Colon (tissue), 2 donors: ENCODE measurements around the gene SLX9.

Experiments used
- FAIRE-seq: peaks from 2 replicates; lab custom pipeline; 2012; peaks lifted over from hg19 to GRCh38; lab: Jason Lieb, UNC
- donor health status: control.
- donor health status: control.

SLX9 gene, protein sequence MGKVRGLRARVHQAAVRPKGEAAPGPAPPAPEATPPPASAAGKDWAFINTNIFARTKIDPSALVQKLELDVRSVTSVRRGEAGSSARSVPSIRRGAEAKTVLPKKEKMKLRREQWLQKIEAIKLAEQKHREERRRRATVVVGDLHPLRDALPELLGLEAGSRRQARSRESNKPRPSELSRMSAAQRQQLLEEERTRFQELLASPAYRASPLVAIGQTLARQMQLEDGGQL

DNA sequence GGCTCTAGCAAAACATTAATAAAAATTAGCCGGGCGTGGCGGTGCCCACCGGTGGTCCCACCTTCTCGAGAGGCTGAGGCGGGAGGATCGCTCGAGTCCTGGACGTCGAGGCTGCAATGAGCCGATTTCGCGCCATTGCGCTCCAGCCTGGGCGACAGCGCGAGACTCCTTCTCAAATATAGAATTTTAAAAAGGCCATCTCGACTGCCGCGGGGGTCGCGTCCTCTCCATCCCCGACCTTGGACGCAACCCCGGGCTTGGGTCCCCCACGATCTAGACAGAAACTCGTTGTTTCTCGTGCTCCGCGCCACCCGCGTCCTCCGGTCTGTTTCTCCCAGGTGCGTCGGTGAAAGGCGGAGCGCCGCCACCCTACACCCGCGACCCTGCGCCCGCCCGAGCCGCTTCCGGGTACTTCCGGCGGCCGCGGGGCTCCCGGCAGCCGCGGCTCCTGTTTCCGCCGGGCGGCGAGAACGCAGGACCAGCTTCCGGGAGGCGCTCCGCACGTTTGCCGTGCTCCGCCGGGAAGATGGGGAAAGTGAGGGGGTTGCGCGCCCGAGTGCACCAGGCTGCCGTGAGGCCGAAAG, at the start of gene SLX9:
Gene SLX9 (plus strand): TSS at position 498 of the 584 bp plus-strand sequence. CDS start 29 bp downstream, at position 527.
- FAIRE-seq, result no peak

DNA sequence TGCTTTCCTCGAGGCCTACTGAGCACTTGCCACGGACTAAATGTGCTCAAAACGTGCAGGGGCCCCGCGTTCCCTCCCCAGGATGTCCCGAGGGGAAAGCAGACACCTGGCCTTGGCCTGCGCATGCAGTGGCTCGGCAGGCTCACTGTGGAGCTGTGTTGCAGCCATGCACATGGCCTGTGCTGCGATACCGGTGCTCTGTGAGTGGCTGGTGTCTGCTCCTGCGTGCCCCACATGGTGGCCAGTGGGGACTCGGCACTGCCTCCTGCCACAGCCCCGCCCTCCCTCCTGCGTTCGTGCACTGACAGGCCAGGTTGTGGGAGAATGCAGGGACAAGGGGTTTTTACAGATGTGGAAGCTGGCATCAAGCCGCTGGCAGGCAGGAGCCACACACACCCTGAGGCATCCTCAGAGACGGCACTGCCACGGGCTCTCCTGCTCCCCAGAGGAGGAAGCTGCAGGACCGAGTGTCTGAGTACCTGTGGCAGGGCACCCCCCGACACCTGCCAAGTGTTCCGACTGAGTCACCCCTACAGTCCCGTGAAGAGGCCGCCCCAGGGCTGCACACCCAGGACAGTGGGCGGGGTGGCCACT, 49.4 kb upstream of the SLX9 start:
- no peak for FAIRE-seq

DNA sequence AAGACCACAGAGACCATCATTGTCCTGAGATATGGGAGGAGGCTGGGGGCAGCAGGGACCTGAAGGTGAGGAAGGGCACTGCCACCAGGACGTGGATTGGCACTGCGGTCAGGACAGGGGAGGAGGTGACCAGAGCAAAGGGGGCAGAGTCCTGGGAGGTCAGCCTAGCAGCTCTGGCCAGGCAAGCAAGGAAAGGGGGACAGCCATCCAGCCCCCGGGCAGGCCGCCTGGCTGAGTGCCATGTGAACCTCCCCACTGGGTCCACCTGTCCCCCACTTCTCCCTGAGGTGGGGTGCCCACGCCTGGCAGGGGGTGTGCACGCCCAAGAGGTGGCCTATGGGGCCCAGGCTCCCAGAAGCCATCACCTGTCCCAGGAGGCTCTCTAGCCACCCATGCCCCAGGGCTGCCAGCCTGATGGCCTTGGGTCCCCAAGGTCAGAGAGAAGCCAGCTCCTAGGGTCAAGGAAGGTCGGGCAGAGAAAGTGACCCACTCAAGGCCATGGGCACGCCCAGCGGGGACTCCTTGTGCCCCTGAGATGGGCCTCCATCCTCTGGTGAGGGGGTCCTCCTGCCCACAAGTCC, 48.8 kb upstream of the SLX9 start:
- FAIRE-seq, result no peak

DNA sequence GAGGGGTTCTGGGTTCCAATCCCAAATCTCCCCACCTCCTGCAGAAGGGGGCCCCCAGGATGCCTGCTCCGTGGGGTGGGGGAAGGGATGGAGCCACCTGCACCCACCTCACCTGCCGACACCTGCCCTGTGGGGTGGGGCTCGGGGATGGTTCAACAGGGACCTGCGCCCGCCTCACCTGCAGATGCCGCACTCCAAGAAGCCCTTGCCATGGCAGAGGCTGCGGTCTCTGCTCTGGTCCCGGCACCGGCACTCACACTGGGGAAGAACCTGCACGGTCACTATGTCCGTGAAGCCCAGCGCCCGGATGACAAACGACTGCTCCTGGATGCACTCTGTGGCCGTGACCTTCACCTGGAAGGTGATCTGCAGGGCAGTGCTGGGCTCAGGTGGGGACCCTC, 48.2 kb upstream of the SLX9 start:
- no peak for FAIRE-seq

DNA sequence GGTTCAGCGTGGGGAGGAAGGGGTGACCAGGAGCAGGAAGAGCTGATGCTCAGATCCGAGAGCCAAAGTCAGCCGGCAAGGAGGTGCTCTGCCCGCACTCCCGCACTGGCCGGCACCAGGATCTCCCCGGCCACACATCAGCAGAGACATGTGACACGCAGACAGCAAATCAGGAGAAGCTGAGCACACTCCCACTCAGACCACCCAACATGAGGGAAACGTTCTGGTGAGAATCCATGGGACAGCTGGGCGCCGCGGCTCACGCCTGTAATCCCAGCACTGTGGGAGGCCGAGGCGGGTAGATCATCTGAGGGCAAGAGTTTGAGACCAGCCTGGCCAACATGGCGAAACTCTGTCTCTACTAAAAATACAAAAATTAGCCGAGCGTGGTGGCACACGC, 47.7 kb upstream of the SLX9 start:
- no peak for FAIRE-seq

DNA sequence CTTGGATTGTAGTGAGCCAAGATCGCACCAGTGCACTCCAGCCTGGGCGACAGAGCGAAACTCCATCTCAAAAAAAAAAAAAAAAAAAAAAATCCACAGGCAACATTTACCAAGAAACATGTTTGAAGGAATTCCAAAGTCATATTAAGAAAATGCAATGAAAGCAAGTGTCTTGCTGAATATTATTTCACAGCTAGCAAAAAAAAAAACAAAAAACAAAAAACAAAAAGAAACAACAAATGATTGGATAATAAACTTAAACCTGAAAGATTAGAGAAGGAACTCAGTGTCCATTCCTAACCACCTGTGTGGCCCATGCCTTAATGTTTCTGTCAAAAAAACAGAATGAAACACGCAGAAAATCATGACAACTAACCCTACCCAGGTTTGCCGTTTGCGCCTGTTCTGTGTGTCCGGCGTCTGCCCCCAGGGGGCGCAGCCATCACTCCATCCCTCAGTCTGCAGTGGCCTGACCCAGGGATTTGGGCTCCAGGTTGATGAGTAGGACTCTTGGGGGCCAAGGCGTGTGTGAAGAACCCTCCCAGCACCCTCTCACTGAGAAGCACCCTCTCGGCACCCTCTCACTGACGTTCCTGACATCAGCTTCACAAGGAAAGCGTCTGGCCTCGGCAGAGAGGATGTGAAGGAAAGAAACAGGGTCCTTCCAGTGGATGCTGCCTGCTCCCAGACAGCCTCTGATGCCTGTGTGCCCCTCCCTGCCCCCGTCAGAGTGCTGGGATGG, 47.1 kb upstream of the SLX9 start:
- no peak for FAIRE-seq

DNA sequence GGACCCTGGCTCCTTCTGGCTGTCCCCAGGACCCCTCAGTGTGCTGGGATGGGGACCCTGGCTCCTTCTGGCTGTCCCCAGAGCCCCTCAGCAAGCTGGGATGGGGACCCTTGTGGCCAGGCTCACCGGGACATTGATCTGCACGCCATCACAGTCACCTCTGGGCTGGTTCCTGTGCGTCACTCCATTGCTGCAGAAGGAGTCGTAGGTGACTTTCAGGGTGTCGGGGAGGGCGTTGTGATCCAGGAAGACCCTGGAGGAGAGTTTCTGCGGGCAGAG, 46.6 kb upstream of the SLX9 start:
- FAIRE-seq, result no peak

DNA sequence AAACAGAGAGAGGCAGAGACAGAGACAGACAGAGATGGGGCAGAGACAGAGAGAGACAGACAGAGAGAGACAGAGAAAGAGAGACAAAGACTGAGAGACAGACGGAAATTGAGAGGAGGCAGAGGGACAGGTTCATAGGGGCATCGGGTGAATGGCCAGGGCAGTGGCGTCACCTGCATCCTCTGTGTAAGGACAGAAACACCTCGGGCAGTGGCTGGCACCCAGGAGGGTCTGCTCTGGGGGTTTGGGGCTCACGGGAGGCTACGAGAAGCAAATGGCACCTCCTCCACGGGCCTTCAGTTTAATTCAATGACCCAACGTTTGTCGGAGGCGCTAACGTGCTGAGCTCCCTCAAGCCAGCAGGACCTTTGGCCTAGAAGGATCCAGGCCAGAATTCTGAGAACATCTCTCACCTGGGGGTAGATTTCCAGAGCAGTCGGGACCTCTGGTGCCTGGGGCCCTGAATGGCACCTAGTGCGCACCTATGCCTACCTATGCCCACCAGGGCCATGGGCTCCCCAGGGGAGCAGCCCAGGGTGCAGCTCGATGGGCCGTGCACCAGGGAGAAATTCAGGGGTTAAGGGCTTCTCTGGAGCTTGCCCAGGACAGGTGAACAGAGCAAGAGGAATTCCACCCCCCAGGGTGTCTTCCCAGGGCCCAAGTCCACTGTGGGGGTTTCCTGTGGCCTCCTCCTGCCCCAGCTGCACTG, 45.7 kb upstream of the SLX9 start:
- no peak for FAIRE-seq

DNA sequence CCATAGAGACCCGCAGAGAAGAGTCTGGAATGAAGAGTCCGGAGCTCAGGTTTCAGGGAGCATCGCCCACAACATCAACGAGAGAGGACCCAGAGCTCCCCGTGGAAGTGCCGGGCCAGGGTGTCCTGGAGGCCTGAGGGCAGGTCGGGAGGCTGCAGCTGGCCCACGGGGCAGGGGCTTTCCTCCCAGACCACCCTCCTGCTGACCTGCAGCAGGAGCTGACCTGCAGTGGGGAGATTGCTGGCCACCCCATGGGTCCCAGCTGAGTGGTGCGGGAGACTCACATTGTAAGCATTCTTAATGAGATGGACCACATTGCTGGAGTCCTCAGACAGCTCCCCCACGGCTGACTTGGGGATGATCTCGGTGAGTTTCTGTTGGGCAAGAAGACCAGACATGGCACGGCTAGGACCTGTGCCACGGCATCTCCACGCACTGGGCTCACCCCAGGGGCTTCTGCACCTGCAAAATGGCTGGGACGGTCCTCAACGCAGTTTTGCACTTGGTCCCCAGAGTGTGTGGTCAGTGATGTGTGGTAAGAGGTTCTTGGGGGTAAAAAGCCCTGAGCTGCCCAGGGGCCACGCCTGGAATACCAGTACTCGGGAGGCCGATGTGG, 45.0 kb upstream of the SLX9 start:
- no peak for FAIRE-seq

DNA sequence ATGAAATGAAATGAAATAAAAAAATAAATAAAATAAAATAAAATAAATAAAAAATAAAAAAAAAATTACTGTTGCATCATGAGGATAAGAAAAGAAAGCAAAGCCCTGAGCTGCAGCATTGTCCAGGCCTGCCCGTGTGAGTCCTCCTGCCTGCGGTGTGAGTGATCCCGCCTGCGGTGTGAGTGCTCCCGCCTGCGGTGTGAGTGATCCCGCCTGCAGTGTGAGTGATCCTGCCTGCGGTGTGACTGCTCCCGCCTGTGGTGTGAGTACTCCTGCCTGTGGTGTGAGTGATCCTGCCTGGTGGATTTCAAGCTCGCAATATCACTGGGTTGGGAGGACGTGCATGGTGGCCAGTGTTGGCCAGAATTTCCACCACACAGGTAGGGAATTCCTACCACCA, 44.0 kb upstream of the SLX9 start:
- no peak for FAIRE-seq

DNA sequence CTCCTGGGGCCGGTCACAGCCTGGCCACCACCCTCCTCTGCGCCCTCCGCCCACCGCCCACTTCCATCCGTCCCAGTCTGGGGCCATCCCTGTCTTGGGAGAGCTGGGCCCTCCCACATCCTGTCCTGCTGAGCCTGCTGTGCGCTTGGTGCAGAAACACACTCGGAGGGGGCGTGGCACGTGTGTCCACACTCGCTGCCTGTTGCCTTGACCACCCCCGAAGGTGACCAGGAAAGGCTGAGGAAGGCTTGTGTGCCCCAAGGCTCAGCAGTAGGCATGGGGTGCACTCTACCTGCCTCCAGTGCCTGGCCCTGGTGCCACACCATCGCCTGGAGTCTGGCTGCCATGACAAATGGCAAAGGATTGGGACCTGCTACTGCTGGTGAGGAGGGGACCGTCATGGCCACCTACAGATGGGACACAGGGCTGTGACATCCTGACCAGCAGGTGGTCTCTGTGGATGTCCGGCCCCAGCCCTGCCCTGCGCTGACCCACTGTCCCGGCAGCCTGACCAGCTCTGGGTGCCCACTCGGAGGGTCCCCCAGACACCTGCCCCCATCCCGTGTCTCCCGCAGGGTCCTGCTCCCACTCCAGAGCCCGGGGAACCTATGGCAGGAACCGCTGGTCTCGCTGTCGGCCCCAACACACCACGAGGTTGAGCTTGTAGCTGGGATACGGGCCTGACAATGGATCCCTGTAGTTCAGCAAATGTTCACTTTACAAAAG, 43.1 kb upstream of the SLX9 start:
- no peak for FAIRE-seq

DNA sequence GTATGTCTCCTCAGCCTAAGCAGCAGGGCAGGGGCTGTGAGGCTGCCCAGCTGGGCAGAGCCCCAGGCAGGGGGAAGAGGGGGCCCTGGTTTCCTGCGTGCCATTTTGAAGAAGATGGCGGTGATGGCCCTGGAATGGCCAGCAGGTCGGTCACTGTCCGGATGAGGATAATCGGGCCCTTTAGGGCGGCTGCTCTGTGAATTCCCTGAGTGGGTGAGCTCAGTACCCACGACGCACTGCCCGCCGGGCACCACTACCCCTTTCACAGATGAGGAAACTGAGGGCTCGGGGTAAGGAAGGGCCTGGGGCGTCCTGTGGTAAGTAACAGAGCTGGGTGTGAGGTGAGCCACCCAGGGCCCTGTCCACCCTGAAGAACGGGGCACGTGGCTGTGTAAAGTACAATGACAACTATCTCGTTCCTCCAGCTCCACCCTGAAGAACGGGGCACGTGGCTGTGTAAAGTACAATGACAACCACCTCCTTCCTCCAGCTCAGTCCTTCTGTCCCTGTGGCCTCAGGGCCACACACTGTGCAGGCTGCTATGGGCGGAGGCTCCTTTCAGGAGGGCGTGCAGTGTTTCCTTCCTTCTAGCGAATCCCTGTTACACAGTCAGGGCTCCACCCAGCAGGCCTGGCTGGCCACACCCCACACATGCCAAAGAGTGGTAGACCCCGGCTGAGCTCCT, 42.4 kb upstream of the SLX9 start:
- FAIRE-seq, result no peak

DNA sequence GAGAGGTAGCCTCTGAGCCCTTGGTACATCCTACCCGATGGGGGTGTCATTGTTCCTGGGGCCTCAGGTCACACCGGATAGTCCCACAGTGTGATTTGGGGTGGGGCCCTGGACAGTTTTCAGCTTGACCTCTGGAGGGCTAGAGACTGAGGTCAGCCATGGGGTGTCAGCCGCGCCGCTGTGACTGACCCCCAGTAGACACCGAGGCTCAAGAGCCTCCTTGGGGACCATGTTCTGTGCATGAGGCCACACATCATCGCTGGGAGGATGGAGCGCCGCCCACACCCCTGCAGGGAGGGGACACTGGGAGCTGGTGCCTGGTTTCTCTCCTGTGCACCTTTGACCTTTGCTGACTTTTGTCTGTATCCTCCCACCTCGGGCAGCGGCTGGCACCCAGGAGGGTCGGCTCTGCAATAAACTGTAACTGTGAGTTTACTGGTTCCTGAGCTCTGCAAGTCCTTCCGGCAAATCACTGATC, 41.8 kb upstream of the SLX9 start:
- no peak for FAIRE-seq

DNA sequence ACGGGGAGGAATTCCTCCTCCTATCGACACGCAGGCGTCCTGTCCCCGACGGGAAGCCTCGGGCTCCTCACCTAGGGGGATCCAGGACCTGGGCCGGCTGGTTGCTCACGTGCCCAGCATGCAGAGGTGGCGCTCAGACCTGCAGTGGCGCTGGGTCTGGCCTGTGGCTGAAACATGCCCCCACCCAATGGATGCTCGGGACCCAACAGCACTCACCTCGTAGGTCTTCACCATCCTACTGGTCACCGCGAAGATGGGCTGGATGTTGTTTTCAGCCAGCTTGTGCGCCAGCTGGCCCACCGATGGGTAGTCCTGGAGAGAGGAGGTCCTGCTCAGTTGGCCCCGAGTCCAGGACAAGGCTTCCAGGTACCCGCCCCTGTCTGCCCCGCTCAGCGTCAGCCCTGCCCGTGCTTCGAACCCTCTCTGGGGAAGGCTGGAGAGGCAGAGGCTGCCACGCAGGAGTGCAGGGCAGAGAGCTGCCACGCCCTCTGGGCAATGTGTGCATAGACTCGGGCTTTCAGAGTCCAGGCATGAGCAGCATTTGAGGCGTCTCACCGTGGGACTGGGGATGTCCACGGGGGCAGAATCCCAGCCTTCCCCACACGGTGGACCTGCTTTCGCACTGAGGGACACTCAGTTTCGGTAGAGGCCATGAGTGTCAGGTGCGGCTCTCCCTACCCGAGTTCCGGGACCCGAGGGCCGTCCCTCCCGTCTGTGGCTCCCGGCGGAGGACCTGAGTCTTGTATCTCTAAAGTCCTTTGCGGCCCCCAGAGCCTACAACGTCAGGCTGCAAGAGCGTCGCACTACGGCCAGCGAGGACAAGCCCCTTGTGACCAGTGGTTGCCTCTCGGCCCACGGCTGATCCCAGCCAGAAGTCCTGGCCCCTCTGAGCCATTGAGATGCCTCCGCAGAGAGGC, 40.7 kb upstream of the SLX9 start:
- no peak for FAIRE-seq

DNA sequence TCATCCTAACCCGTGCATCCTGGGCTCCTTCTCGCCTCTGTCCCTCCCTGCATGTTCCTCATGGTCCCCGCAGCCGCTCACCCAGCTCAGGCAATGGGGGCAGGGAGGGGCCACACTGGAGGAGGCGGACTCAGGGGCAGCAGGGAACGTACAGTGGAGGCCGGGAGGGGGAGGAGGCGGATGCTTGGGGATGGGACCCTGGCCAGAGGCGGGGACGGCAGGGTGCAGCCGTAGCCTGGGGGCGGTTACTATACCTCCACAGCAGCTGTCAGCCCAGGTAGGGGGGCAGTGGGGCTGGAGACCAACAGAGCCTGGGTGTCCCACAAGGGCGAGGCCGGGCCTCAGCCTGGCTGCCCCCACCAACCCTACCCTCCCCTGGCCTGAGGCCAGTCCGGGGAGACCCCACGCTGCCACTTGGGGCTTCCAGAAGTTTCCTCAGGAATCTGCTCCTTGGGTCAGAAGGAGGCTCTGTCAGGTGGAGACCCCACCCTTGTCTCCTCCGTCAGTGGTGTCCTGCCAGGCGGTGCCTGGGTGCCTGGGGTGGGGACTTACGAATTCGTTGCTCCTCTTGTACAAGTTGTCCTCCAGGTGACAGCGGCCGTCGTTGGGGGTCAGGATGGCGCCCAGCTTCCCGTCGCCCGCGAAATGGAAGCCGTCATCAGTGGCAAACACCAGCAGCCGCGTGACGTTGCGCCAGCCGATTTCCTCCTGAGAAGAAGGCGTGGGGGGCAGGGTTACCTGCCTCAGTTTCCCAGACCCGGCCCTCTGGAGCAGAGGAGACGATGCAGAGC, 39.9 kb upstream of the SLX9 start:
- FAIRE-seq, result no peak

DNA sequence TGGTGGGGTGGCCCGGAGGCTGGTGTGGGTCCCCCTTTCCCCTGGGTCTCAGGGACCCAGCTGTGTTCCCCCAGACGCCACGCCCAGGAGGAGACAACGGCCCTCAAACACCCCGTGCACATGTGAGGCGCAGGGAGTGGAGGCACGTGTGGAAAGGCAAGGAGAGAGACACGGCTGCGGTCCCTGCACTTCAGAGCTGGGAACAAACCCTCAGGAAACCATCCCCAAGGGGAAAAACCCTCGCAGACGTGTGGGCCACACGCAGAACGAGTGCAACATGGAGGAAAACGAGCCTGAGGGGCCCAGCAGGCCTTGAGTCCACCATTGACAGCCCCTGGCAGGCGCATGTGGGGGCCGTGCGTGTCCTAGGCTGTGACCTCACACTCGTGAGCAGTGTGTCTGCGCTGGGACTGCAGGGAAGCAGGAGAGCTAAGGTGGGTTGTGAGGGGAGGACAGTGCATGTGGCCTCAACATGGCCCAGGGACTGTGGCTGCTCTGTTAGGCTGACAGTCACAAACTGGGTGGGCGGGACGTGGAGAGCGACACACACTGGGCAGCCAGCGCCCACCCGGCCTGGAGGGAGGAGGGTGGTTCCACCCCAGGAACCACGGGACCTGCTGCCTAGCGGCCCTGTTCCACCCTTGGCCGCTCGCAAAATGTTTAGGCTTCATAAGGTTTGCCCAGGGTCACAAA, 39.1 kb upstream of the SLX9 start:
- no peak for FAIRE-seq

DNA sequence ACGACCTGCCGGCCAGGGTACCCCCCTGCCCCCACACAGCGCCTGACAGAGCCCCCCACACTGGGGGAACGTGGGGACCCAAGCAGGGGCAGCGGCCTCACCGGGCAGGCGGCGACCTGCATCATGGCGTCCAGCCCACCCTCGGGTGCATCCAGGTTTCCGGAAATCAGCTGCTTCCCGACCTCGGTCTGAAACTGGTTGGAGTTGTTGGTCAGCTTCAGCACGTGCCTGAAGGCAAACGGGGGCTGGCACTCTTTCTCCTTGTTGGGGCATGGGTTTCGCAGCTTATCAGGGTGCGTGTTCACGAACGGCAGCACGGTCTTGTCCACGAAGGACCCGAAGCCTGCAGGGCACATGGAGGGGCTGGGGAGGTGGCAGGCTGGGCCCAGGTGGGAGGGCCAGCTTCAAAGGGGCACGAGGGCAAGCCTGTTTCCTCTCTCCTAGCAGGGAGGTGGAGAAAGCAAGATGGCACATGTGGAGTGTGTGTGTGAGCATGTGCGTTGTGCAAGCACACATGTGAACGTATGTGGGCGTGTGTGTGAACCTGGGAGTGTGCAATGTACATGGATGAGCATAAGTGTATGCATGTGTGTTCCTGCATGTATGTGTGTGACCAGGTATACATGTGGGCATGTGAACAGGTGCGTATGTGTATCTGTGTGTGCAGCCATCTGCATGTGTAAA, 38.3 kb upstream of the SLX9 start:
- FAIRE-seq, result no peak
